Spleen (tissue), 11 donors: ENCODE measurements around the gene TAB2. TPM values are rescaled to one million over a fixed set of nuclear protein-coding genes. Genes with fewer than 3 reads are reported as not detected.

Experiments
- DNase-seq: peaks from one replicate; pipeline ENCODE4 v3.0.0-alpha.2; 2020
- H3K27ac ChIP-seq, 8 donors: fragments of 200-600 bp; sonication (generic) in 7 of 8; 1 replicate in 4 of 8; 2 replicates in 4 of 8; pipeline versions ENCODE4 v1.5.0 to v1.8.0; 2016 to 2021; ENCODE audit warnings: inconsistent platforms in 4 of 8, mild to moderate bottlenecking in 4 of 8, moderate library complexity in 1 of 8
- H3K27me3 ChIP-seq, 7 donors: fragments of 200-600 bp; sonication (generic) in 6 of 7; replicated peaks in 1 of 7; 1 replicate in 4 of 7; 2 replicates in 3 of 7; pipeline versions ENCODE4 v1.5.0 to v1.8.0; 2016 to 2021; ENCODE audit warnings: inconsistent platforms in 3 of 7, mild to moderate bottlenecking in 1 of 7
- H3K36me3 ChIP-seq, 6 donors: fragments of 200-600 bp; sonication (generic) in 5 of 6; 1 replicate in 4 of 6; 2 replicates in 2 of 6; pipeline versions ENCODE4 v1.5.0 to v1.8.0; 2016 to 2021; ENCODE audit warnings: inconsistent platforms in 2 of 6
- H3K4me1 ChIP-seq, 6 donors: fragments of 200-600 bp; sonication (generic) in 5 of 6; 1 replicate in 3 of 6; 2 replicates in 3 of 6; pipeline versions ENCODE4 v1.5.0 to v1.8.0; 2016 to 2021; ENCODE audit warnings: inconsistent platforms in 3 of 6
- H3K4me3 ChIP-seq, 8 donors: fragments of 200-600 bp; sonication (generic) in 7 of 8; 1 replicate in 4 of 8; 2 replicates in 4 of 8; pipeline versions ENCODE4 v1.5.0 to v1.8.0; 2016 to 2021; ENCODE audit warnings: inconsistent platforms in 4 of 8, mild to moderate bottlenecking in 4 of 8, moderate library complexity in 2 of 8
- H3K9me3 ChIP-seq, 8 donors: fragments of 200-600 bp; sonication (generic) in 7 of 8; 1 replicate in 4 of 8; 2 replicates in 4 of 8; pipeline versions ENCODE4 v1.5.0 to v1.8.0; 2016 to 2021; ENCODE audit warnings: inconsistent platforms in 4 of 8
- POLR2A ChIP-seq, 3 donors: fragments of 450-650 bp; IDR thresholded peaks; one replicate each; pipeline ENCODE4 v1.5.1; 2017; ENCODE audit warnings: antibody characterized with exemption in 3 of 3, mild to moderate bottlenecking in 1 of 3
- POLR2AphosphoS5 ChIP-seq, 3 donors: sonication (generic); formaldehyde crosslinking; IDR thresholded peaks; one replicate each; pipeline ENCODE4 v1.5.1; 2017; ENCODE audit warnings: antibody characterized with exemption in 3 of 3
- WGBS, 5 donors: extraction: QIAGEN DNeasy Blood & Tissue Kit in 3 of 5; methylation state at CpG; one replicate each; pipeline versions ENCODE4 v1.1.5 to v1.1.7; 2013 to 2018; 5-methylcytosine and 5-hydroxymethylcytosine counted together
- intact Hi-C: fragments of 100-400 bp; cut with DNase I; formaldehyde crosslinking; loops from one replicate; pipeline ENCODE4 v1.15.0; 2023; ENCODE audit warnings: low total_unique reads
- polyA plus RNA-seq, 3 donors: library from polyadenylated mRNA; stranded (reverse); fragments of 200-250 nt; gene quantifications; one replicate each; pipeline ENCODE4 v1.2.1, GENCODE V29; 2013
- total RNA-seq, 7 donors: library from RNA; depleted of rRNA in 3 of 7; stranded (reverse); fragments of >200 nt in 3 of 7; fragmentation: NEBNext Ultra II Directional in 4 of 7; extraction: Animal tissue kit (Norgen Biotek cat#: 25700) in 4 of 7; gene quantifications; one replicate each; pipeline versions ENCODE4 v1.1.0 to v1.2.1, GENCODE V29; 2016 to 2021
- TF ChIP-seq, protein P1 (sequence below), 11 experiments: fragments of 200-600 bp in 7 of 11; fragments of 450-650 bp in 4 of 11; sonication (generic) in 4 of 11; IDR thresholded peaks in 8 of 11; conservative IDR thresholded peaks in 3 of 11; 1 replicate in 7 of 11; 2 replicates in 4 of 11; pipeline versions ENCODE4 v1.4.0 to v1.8.0; 2016 to 2021; ENCODE audit warnings: antibody characterized with exemption in 11 of 11, inconsistent platforms in 4 of 11, mild to moderate bottlenecking in 1 of 11
- donor health status: healthy with polysubstance abuse.
- donor health status: DM: no; HTN: no; CAD: no; lungs with moderate emphysema.
- donor health status: DM: no; HTN: no; CAD: no.
- donor health status: Bipolar disorder and iron deficiency.
- donor health status: healthy.
- donor health status: DM: no; HTN: no; CAD: no.
- donor health status: DM: yes; HTN: yes; CAD: no.

The TAB2 gene
- total and polyA plus RNA-seq, 10 donors, result 15.4 to 84.1 (median 70.9) TPM

DNA sequence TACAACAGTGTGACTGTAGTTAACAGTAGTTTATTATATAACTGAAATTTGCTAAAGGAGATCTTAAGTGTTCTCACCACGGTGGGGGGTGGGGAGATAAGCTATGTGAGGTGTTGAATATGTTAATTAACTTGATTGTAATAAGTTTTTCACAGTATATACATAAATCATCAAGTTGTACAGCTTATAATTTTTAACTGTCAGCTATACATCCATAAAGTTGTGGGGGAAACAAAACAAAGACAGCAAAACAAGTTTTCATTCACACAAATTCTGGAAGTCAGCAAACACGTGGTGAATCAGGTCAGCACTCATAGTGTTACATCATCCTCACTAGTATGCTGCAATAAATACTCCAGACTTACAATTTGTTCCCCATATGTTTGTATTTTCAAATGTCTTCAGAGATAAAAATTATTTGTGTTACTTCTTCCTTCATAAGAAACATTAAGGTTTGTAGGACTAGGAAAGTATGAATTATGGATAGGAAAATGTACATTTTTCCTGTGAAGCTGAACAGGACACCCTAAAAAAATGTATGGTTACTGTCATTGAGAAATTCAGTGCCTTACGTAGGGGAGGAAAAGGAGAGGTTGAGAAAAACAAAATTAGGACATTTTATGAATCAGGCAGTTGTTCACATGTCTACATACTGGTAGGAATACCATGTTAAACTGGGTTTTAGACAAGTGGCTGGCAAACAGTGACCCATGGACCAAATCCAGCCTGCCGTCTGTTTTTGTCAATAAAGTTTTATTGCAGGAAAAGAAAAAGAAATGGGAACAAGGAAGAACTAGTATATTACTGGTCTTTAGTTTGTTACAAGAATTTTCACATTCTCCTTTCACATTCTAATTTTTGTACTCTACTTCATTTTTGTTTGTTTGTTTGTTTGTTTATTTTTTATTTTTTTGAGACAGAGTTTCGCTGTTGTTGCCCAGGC lies 88.6 kb downstream of the TAB2 start:
- H3K27me3 ChIP-seq, result no peaks in the 10 kb centered on the region
- peaks cover 0 to 6% (median 0%) of the 10 kb centered on the region in 6 donors for H3K4me1 ChIP-seq
- H3K36me3 ChIP-seq, result peaks cover 0 to 76% (median 37%) of the 10 kb centered on the region in 6 donors
- TF ChIP-seq POLR2A (IDR thresholded peaks at IDR 0.05) (no peak), POLR2AphosphoS5 (IDR thresholded peaks at IDR 0.05) (no peak)
- TF ChIP-seq, protein P1, sequence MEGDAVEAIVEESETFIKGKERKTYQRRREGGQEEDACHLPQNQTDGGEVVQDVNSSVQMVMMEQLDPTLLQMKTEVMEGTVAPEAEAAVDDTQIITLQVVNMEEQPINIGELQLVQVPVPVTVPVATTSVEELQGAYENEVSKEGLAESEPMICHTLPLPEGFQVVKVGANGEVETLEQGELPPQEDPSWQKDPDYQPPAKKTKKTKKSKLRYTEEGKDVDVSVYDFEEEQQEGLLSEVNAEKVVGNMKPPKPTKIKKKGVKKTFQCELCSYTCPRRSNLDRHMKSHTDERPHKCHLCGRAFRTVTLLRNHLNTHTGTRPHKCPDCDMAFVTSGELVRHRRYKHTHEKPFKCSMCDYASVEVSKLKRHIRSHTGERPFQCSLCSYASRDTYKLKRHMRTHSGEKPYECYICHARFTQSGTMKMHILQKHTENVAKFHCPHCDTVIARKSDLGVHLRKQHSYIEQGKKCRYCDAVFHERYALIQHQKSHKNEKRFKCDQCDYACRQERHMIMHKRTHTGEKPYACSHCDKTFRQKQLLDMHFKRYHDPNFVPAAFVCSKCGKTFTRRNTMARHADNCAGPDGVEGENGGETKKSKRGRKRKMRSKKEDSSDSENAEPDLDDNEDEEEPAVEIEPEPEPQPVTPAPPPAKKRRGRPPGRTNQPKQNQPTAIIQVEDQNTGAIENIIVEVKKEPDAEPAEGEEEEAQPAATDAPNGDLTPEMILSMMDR (IDR thresholded peaks at IDR 0.05 in 8 of 11, conservative IDR thresholded peaks at IDR 0.05 in 3 of 11), result no peak
- WGBS, 5 donors, result 65 to 89% (median 78%) methylated on average over 5 of the region's 5 CpGs
- intact Hi-C loops, result no loop called here
- H3K4me3 ChIP-seq, result no peak overlapping the region
- no peak for DNase-seq
- no peaks in the 10 kb centered on the region for H3K9me3 ChIP-seq
- peak overlapping the region in 4 of 8 donors; percentile 36 to 62 (median 42) for H3K27ac ChIP-seq

DNA sequence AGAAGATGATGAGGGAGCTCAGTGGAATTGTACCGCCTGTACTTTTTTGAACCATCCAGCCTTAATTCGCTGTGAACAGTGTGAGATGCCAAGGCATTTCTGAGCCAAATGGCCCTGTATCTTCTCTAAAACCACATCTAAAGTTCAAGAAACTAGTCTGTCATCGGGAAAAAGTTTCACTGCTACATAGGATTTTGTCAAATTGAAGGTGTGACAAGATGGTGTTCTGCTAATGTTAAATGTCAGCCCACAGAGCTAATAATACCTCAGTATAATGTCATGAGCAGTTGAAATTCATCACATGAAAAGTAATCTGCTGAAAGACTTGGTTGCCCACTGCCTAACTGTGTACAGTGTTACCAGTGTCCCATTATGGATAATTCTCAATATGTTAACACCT lies 92.1 kb downstream of the TAB2 start:
- H3K36me3 ChIP-seq, result peaks cover 0 to 64% (median 22%) of the 10 kb centered on the region in 6 donors
- H3K9me3 ChIP-seq, result no peaks in the 10 kb centered on the region
- DNase-seq, result no peak
- WGBS, 5 donors, result 89 to 95% (median 93%) methylated on average over 3 of the region's 3 CpGs
- TF ChIP-seq POLR2AphosphoS5 (IDR thresholded peaks at IDR 0.05), result no peak
- TF ChIP-seq, protein P1 (IDR thresholded peaks at IDR 0.05 in 8 of 11, conservative IDR thresholded peaks at IDR 0.05 in 3 of 11), result no peak
- no peak for TF ChIP-seq POLR2A (IDR thresholded peaks at IDR 0.05)
- H3K4me3 ChIP-seq, result no peak overlapping the region
- H3K27me3 ChIP-seq, result no peaks in the 10 kb centered on the region
- H3K4me1 ChIP-seq, result peaks cover 0 to 6% (median 0%) of the 10 kb centered on the region in 6 donors
- H3K27ac ChIP-seq, result no peak overlapping the region
- intact Hi-C loops, result no loop called here

DNA sequence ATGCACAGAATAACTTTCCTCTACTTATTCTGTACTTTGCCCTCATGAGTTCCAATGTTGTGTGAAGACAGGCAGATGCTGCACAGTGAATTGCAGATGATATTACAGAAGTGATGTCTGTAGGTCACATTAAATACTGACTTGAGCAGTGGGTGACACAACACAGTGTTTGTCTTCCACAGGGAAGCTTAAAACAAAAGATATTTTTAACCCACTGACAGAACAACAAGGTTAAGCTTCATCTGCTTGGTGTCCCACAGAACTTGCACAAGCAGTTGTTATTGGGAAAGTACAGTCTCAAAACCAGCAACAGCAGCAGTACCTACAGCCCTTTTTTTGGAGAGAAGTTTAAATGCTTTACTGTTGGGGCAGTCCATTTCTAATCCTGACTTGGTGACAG lies 93.0 kb downstream of the TAB2 start:
- no peak overlapping the region for H3K27ac ChIP-seq
- peaks cover 0 to 4% (median 0%) of the 10 kb centered on the region in 6 donors for H3K4me1 ChIP-seq
- no peaks in the 10 kb centered on the region for H3K27me3 ChIP-seq
- peaks cover 0 to 3% (median 0%) of the 10 kb centered on the region in 8 donors for H3K9me3 ChIP-seq
- H3K4me3 ChIP-seq, result no peak overlapping the region
- TF ChIP-seq, protein P1 (IDR thresholded peaks at IDR 0.05 in 8 of 11, conservative IDR thresholded peaks at IDR 0.05 in 3 of 11), result no peak
- TF ChIP-seq POLR2A (IDR thresholded peaks at IDR 0.05) (no peak), POLR2AphosphoS5 (IDR thresholded peaks at IDR 0.05) (no peak)
- DNase-seq, result no peak
- H3K36me3 ChIP-seq, result peaks cover 0 to 58% (median 20%) of the 10 kb centered on the region in 6 donors
- intact Hi-C loops, result no loop called here

DNA sequence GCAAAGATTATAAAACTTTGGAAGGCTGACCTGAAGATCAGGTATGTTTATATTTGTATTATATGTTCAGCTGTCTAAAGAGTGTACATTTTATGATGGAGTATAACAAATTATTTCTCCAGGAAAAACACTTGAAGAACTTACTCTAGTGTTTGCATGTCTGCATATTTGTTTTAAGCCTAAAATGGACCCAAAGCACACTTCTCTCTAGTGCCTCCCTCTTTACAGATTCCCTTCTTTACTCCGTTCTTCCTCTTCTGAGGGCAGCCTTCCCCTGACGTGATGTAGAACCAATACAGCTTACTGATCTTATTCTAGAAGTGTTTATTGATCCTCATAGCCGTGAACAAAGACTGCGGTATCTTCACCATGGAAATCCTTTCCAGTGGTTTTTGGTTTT lies 96.5 kb downstream of the TAB2 start:
- intact Hi-C loops, result no loop called here
- DNase-seq, result no peak
- peaks cover 0 to 47% (median 14%) of the 10 kb centered on the region in 6 donors for H3K36me3 ChIP-seq
- H3K27me3 ChIP-seq, result no peaks in the 10 kb centered on the region
- WGBS, 5 donors, result 68 to 96% (median 93%) methylated on average over 4 of the region's 4 CpGs
- no peak overlapping the region for H3K4me3 ChIP-seq
- H3K9me3 ChIP-seq, result peaks cover 0 to 4% (median 0%) of the 10 kb centered on the region in 8 donors
- TF ChIP-seq POLR2A (IDR thresholded peaks at IDR 0.05), result no peak
- TF ChIP-seq, protein P1 (IDR thresholded peaks at IDR 0.05 in 8 of 11, conservative IDR thresholded peaks at IDR 0.05 in 3 of 11), result no peak
- H3K27ac ChIP-seq, result no peak overlapping the region
- no peaks in the 10 kb centered on the region for H3K4me1 ChIP-seq
